Left cardiac atrium (tissue), 4 donors: ENCODE measurements around the gene PRPF6. TPM values are rescaled to one million over a fixed set of nuclear protein-coding genes. Genes with fewer than 3 reads are reported as not detected.

Source experiments
- ATAC-seq, 2 donors: fragments of 200-7000 bp; cut with Tn5 transposase; one replicate each; pipeline ENCODE4 v1.9.1; 2020; ENCODE audit warnings: mild to moderate bottlenecking in 2 of 2, moderate library complexity in 2 of 2
- DNase-seq: peaks from one replicate; pipeline ENCODE4 v3.0.0-alpha.2; 2020
- intact Hi-C, 2 donors: fragments of 100-400 bp; cut with DNase I; formaldehyde crosslinking; loops; one replicate each; pipeline versions ENCODE4 v1.14.1 to v1.15.1; 2022 to 2023
- total RNA-seq, 2 donors: library from RNA; stranded (reverse); fragmentation: NEBNext Ultra II Directional; extraction: Animal tissue kit (Norgen Biotek cat#: 25700); gene quantifications; one replicate each; pipeline ENCODE4 v1.2.1, GENCODE V29; 2021
- donor health status: DM: no; HTN: yes; CAD: no.
- donor health status: DM: no; HTN: yes; CAD: no; lungs with severe emphysema.
- donor health status: DM: yes; HTN: yes; CAD: no.
- donor health status: Dilated cardiomyopathy.

PRPF6 gene
- total RNA-seq, 2 donors from 2014 or later = 38.8 to 43.9 TPM

GRCh38 chr20:64064145-64064698 is 83.3 kb downstream of the PRPF6 start:
- intact Hi-C loops = no loop called here
- ATAC-seq (peak in 1 of 2 donors; percentile 7), DNase-seq (peak; percentile 53)

GRCh38 chr20:64065062-64065973 is 84.4 kb downstream of the PRPF6 start:
- DNase-seq = no peak
- ATAC-seq = no peak
- intact Hi-C loops = no loop called here

DNA sequence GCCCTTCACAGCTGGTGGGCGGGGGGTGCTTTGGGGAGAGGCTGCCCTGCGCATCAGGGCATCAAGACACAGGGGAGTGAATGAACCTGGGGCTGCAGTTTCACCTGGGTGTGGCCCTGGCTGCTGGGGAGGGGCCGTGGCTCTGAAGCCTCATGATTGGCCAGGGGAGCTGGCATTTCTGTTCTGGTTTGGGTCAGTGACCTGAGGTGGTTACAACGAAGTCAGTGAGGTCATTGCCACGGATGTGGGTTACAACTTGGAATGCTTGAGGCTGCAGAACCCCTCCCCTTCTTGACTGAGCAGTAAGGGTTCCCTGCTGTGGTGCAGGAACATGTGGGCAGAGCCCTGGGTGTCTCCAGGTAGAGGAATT is 85.0 kb downstream of the PRPF6 start:
- intact Hi-C loops = no loop called here
- DNase-seq (peak; percentile 24), ATAC-seq (no peak)

DNA sequence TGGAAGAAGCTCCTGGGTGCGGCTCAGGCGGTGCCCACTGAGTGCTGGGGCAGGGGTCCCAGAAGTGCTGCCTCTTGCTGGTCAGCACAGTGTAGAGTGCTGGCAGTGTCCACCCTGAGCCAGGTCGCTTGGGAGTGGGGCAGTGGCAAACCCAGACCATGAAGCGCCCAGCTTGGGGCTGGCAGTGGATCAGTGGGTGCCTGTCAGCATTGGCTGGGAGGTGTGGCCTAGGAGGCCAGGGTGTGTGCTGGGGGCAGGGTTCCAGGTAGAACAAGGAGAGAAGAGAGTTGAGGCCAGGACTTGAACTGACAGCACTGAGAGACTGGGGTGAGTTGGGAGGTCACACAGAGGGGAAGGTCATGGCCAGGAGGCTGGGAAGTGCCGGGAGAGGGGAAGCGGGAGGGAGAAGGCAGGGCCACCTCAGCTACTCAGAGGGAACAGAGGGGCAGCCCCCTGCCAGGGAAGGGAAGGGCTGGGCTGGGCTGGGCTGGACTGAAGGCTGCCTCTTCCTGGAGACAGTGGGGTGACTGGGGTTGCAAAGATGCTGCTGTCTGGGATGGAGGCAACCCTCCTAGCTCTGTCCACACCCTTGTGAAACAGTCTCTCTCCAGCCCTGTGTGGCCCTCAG is 86.2 kb downstream of the PRPF6 start:
- intact Hi-C loops = no loop called here
- ATAC-seq = no peak
- DNase-seq = no peak

GRCh38 chr20:64067733-64068307 is 86.9 kb downstream of the PRPF6 start:
- DNase-seq (no peak), ATAC-seq (no peak)
- intact Hi-C loops = no loop called here

DNA sequence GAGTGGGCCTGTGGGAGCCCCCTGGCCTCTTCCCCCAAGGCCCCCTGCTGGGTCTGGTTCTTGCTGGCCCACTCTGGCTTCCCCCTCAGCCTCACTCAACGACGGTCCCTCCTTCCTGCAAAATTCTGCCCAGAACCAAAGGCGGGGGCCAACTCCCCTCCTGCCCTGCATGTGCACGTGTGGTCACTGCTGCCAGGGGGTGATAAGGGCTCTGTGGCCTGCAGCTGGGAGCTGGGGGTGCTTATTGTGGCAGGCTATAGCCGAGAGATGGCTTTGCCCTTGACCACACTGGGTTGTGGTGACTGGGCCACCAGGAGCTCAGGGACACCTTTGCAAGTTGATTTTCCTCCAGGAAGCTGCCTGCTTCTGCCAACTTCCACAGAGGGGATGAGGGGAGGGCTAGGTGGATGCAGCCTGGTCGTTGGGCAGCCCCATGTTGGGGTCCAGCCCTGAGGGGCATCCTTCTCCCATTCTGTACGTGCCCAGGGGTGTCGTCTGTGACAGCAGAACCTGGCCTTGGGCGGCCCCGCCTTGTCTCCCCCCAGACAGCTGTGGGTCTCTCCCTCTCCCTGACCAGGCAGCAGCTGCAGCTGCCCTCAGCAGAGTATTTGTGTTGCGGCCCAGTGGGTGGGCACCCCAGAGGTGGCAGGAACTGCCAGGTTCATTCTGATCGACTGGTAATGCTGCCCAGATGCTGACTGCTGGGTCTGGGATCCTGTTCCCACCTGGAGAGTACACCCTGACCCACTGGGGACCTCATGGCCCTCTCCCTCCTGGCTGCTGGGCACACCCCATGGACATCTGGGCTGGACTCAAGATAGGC is 87.7 kb downstream of the PRPF6 start:
- no peak for DNase-seq
- ATAC-seq = no peak
- intact Hi-C loops = no loop called here

DNA sequence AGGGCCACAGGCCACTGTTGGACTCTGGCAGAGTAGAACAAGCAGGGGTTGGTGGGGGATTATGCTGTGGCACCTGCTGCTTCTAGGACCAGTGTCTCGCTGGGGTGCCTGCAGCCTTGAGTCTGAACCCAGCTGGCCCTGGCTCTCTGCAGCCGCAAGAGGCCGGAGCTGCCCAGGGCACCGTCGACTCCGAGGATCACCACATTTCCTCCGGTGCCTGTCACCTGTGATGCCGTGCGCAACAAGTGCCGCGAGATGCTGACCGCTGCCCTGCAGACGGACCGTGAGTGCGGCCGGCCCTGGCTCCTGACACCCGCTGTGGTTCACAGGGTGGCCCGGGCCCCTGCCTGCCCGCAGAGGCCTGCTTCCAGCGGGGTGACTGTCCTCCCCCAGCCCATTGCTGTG is 88.3 kb downstream of the PRPF6 start:
- intact Hi-C loops = no loop called here
- ATAC-seq (no peak), DNase-seq (no peak)

DNA sequence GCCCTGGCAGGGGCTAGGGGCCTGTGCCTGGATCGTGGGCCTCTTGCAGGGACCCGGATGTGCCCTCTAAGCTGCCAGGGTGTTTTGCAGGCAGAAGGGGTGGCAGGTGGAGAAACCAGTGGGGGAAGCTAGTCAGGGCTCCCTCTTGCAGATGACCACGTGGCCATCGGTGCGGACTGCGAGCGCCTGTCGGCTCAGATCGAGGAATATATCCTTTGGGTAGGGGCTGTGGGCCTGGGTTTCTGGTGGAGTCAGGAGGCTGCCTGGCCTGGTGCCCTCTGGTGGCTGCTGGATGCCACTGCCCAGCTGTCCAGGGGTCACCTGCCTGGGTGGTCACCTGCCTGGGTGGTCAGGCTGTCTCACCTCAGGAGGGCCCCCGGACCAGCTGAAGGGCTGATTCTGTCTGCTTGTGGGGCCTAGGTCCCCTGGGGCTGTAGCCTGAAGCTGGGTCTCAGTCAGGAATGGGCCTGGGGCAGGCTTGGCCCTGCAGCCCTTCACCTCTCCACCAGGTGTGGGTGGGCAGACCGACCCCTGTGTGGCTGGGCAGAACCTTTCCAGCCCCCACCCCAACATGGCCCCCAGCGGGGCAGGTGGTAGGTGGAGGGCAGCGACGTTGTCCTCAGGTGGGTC is 88.8 kb downstream of the PRPF6 start:
- DNase-seq = no peak
- intact Hi-C loops = no loop called here
- peak in 1 of 2 donors; percentile 2 for ATAC-seq

DNA sequence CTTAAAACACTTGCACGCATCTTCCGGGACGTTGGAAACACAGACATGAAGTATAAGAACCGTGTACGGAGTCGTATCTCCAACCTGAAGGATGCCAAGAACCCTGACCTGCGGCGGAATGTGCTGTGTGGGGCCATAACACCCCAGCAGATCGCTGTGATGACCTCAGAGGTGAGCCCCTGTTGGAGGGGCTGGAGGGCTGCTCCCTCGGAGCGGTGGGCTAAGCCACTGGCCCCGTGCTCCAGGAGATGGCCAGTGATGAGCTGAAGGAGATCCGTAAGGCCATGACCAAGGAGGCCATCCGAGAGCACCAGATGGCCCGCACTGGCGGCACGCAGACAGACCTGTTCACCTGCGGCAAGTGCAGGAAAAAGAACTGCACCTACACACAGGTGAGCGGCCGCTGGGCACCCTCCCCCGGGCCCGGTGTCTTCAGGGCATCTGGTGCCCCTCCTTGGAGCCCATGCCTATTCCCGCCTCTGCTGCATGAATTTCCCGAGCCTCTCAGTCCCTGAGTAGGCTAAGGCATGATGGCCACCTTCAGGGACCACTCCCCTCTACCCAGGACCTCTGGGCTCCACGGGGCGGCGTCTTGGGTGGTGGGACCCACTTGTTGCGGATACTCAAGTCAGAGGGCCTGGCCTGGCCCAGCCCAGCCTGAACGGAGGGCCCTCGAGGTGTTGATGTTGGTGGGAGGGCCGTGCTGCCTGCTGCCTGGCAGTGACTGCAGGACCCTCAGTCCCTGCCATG is 89.5 kb downstream of the PRPF6 start:
- no peak for DNase-seq
- ATAC-seq = no peak
- intact Hi-C loops = no loop called here

DNA sequence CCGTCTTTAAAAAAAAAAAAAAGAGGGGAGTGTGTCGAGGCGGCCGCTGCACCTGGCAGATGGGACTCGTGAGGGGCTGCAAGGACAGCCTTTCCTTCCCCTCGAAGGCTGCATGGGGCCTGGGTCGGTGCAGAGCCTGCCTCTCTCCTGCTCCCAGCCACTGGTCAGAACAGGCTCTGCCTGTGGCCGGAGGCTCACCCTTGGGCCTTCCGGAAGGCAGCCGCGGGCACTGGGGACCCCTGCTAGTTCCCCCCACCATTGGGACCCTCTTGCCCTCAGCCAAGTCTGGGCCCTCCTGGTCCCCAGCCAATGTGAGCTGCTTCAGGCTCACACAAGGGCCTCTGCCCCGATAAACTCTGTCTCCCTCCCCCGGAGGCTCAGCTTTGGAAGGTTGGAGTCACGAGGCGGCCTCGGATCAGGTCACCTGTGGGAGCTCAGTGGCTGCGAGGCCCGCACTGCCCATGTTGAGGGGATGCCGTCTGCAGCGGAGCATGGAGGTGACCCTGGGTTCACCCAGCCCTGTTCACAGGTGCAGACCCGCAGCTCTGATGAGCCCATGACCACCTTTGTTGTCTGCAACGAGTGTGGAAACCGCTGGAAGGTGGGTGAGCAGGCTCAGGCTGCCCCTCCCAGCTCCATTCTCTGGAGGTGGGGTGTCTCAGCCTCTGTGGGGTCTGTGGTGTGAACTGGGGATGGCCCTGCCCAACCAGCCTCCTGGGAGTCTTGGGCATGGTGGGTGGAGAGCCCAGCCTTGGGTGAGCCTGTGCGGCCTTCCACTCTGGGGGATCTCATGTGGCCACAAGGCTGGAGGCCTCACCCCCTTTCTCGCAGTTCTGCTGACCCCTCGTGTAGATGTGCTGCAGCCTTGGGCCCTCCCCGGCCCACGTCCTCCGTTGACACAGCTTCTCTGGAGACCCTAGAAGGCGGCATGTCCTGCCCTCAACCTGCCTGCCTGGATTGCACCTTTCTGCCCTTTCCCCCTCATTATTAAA is 90.7 kb downstream of the PRPF6 start:
- DNase-seq (no peak), ATAC-seq (no peak)
- intact Hi-C loops = no loop called here

- no peak for ATAC-seq
- no peak for DNase-seq
- intact Hi-C loops = no loop called here
These were observed 91.6 kb downstream of the PRPF6 start for GRCh38 chr20:64072498-64073063.

DNA sequence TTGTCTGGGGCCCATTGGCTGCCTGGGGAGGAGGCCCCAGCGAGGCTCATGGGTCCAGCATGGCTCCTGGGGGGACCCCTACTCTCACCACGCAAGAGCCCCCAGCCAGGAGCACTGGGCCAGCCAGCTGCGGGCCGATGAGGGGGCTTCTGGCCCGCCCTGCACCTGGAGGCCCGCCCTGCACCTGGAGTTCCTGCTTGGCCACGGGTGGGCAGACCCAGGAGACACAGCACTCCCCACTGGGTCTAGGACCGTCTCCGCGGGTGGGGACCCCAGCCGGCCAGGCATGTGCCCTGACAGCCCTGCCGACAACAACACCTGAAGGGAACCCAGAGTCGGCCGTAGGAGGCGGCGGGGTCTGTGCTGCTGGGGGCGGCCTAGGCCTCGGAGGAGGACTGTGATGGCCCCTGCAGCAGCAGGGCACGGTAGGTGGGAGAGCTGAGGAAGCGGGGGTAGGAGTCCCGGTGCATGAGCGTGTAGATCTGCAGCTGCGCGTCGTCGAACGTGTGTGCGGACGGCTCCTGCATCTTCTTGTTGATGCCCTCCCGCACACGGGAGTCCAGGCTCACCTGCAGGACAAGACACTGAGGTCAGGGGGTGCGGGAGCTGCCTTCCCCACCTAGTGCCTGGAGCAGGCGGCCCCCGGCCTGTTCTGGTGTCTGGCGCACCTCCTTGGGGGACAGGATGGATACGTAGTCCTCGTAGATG is 92.7 kb downstream of the PRPF6 start:
- ATAC-seq (no peak), DNase-seq (no peak)
- intact Hi-C loops = no loop called here

- intact Hi-C loops = no loop called here
- no peak for DNase-seq
- ATAC-seq = no peak
These were observed 93.4 kb downstream of the PRPF6 start for GRCh38 chr20:64074184-64074789.

DNA sequence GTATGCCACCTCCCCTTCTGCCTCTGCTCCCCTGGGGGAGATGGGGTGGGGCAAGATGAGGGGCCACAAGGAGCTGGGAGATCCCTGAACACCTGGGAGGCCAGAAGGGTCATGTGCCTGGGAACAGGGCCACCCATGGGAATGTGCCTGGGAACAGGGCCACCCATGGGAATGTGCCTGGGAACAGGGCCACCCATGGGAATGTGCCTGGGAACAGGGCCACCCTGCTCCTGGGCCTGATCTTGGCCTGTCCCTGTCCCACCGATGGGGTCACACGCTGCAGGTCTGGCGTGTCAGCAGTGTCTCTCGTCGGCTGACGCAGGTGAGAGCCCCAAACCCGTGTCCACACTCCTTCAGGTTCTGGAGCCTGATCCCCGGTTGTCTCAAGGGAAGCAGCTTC is 94.0 kb downstream of the PRPF6 start:
- no peak for DNase-seq
- intact Hi-C loops = no loop called here
- ATAC-seq = no peak

- intact Hi-C loops = no loop called here
- ATAC-seq = no peak
- DNase-seq = no peak
These were observed 94.6 kb downstream of the PRPF6 start for GRCh38 chr20:64075556-64075955.
